Measurements from ENCODE around the gene GNRH2. TPM values are rescaled to one million over a fixed set of nuclear protein-coding genes. Genes with fewer than 3 reads are reported as not detected.

Gene GNRH2
- total RNA-seq, 2 donors from 2014 or later = 2.5 TPM; not detected in 1

- WGBS, 2 experiments (ENCODE audit: insufficient coverage in 1 of 2, insufficient read length in 1 of 2) = 94 to 99% methylated on average over 3 of the region's 3 CpGs
- Histone ChIP-seq H3K4me1 (ENCODE audit: control insufficient read depth, insufficient read depth, low read length) (no peaks in the 10 kb centered on the region), H3K36me3 (ENCODE audit: control insufficient read depth, insufficient read depth, low read length) (peaks cover 69% of the 10 kb centered on the region), H3K27ac (ENCODE audit: low read depth, low read length) (no peak overlapping the region), H3K9me3 (ENCODE audit: control insufficient read depth, low read length) (no peaks in the 10 kb centered on the region), H3K9ac (ENCODE audit: extremely low read depth, low read length, poor library complexity, severe bottlenecking) (no peak overlapping the region), H3K27me3 (ENCODE audit: control insufficient read depth, insufficient read depth, low read length, poor library complexity, severe bottlenecking) (no peaks in the 10 kb centered on the region), H3K4me3 (ENCODE audit: low read length) (no peak overlapping the region)
- Mint-ChIP-seq H3K4me1 (no peaks in the 10 kb centered on the region), H3K4me3 (no peak overlapping the region), H3K36me3 (ENCODE audit: low read depth) (peaks cover 61% of the 10 kb centered on the region), H3K27ac (no peak overlapping the region), H3K27me3 (ENCODE audit: insufficient read depth) (no peaks in the 10 kb centered on the region), H3K9me3 (no peaks in the 10 kb centered on the region)
- DNase-seq = no peak
- TF ChIP-seq CTCF (conservative IDR thresholded peaks at IDR 0.05) = no peak
Observed at GRCh38 chr20:3011752-3012151, 31.7 kb upstream of the GNRH2 start.

- 78 to 95% methylated on average over 2 to 5 of the region's 5 CpGs for WGBS, 2 experiments (ENCODE audit: insufficient coverage in 1 of 2, insufficient read length in 1 of 2)
- no peak overlapping the region for H3K27ac ChIP-seq (ENCODE audit: low read depth, low read length)
- H3K36me3 ChIP-seq (ENCODE audit: control insufficient read depth, insufficient read depth, low read length) = peaks cover 65% of the 10 kb centered on the region
- no peaks in the 10 kb centered on the region for H3K4me1 Mint-ChIP-seq
- no peaks in the 10 kb centered on the region for H3K9me3 ChIP-seq (ENCODE audit: control insufficient read depth, low read length)
- no peak overlapping the region for H3K4me3 Mint-ChIP-seq
- no peak overlapping the region for H3K27ac Mint-ChIP-seq
- H3K9ac ChIP-seq (ENCODE audit: extremely low read depth, low read length, poor library complexity, severe bottlenecking) = no peak overlapping the region
- no peak for DNase-seq
- H3K27me3 Mint-ChIP-seq (ENCODE audit: insufficient read depth) = no peaks in the 10 kb centered on the region
- TF ChIP-seq CTCF (conservative IDR thresholded peaks at IDR 0.05) = no peak
- no peak overlapping the region for H3K4me3 ChIP-seq (ENCODE audit: low read length)
- no peaks in the 10 kb centered on the region for H3K4me1 ChIP-seq (ENCODE audit: control insufficient read depth, insufficient read depth, low read length)
- peaks cover 8% of the 10 kb centered on the region for H3K9me3 Mint-ChIP-seq
- H3K36me3 Mint-ChIP-seq (ENCODE audit: low read depth) = peaks cover 62% of the 10 kb centered on the region
- no peaks in the 10 kb centered on the region for H3K27me3 ChIP-seq (ENCODE audit: control insufficient read depth, insufficient read depth, low read length, poor library complexity, severe bottlenecking)
Observed at GRCh38 chr20:3013771-3014170, 29.7 kb upstream of the GNRH2 start.

GRCh38 chr20:3014179-3014578 lies 29.2 kb upstream of the GNRH2 start:
- H3K9ac ChIP-seq (ENCODE audit: extremely low read depth, low read length, poor library complexity, severe bottlenecking) = no peak overlapping the region
- H3K4me3 Mint-ChIP-seq = no peak overlapping the region
- DNase-seq = no peak
- 94 to 95% methylated on average over 7 of the region's 7 CpGs for WGBS, 2 experiments (ENCODE audit: insufficient coverage in 1 of 2, insufficient read length in 1 of 2)
- H3K27ac Mint-ChIP-seq = no peak overlapping the region
- peaks cover 58% of the 10 kb centered on the region for H3K36me3 Mint-ChIP-seq (ENCODE audit: low read depth)
- H3K27me3 Mint-ChIP-seq (ENCODE audit: insufficient read depth) = no peaks in the 10 kb centered on the region
- no peaks in the 10 kb centered on the region for H3K4me1 ChIP-seq (ENCODE audit: control insufficient read depth, insufficient read depth, low read length)
- peaks cover 61% of the 10 kb centered on the region for H3K36me3 ChIP-seq (ENCODE audit: control insufficient read depth, insufficient read depth, low read length)
- no peak for TF ChIP-seq CTCF (conservative IDR thresholded peaks at IDR 0.05)
- H3K9me3 Mint-ChIP-seq = peaks cover 8% of the 10 kb centered on the region
- no peak overlapping the region for H3K27ac ChIP-seq (ENCODE audit: low read depth, low read length)
- no peak overlapping the region for H3K4me3 ChIP-seq (ENCODE audit: low read length)
- no peaks in the 10 kb centered on the region for H3K9me3 ChIP-seq (ENCODE audit: control insufficient read depth, low read length)
- H3K27me3 ChIP-seq (ENCODE audit: control insufficient read depth, insufficient read depth, low read length, poor library complexity, severe bottlenecking) = no peaks in the 10 kb centered on the region
- H3K4me1 Mint-ChIP-seq = no peaks in the 10 kb centered on the region
